Fibroblast of skin of abdomen (primary cell): ENCODE results near the gene TSPO.

ENCODE experiments used
- DNase-seq: peaks from one replicate; pipeline ENCODE4 v3.0.0-alpha.2; 2013

TSPO gene

DNA sequence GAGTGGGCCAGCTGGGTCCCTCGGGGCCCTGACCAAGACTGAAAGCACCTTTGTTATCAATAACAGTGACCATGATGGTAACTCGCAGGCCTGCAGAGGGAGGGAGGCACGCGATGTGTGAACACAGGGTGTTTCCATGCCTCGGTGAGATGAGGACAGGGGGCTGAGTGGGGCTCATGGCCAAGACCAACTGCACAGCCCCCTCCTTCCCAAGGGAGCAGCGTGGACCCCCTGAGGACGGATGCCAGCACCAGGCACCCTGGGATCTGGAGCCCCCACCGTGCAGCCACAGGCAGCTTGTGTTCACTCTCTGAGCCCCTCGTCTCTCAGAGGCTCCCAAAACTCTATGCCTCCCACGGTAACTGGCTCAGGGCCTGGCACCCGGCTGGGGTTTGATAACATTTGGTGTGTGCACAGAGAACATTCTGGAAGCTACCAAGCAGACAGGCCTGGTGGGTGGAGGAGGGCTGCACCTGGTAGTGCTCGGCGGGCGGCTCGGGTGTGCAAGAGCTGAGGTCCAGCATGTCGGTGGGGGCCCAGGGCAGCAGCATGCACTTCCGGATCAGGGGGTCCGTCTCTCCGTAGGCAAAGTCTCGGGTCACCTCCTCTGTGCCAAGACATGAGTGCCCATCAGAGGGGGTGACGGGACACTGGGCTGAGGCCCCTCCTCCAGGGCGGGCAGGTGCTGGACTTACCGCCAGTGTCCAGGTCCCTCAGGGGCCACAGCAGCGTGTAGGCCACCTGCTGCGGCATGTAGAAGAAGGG lies 28.0 kb downstream of the TSPO start:
- DNase-seq = no peak

DNA sequence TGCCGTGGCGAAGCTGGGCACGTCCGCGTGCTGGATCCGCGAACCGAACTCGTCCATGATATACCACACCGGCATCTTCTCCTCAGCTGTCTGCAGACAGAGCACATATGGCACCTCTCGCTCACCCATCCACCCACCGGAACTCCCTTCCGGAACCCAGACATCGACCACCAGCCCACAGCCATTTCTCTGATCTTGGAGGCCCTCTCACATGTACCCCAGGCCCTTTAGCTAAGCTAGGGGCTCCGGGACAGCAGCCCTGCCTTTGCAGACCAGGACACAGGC lies 28.5 kb downstream of the TSPO start:
- no peak for DNase-seq

- no peak for DNase-seq
These were observed 29.3 kb downstream of the TSPO start for GRCh38 chr22:43180670-43181069.

GRCh38 chr22:43181321-43182076 lies 30.1 kb downstream of the TSPO start:
- DNase-seq = no peak

GRCh38 chr22:43182118-43182517 lies 30.8 kb downstream of the TSPO start:
- DNase-seq = no peak

DNA sequence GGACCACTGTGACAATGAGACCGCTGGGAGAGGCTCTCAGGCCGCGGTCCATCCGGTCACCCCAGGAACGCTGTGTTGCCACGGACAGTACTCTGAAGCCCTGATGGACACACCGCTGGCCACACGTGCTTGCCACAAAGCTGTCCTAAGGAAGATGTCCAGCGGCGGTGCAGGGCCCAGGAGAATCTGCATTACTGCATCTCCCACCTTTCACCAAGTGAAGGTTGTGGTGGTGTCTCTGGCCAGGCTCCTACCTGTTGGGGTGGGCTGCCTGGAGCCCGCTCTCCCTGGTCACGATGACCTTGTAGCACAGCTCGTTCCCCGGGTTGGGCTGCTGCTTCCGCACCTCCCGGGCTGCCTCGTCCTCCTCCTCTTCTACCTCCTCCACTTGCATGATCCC lies 31.4 kb downstream of the TSPO start:
- DNase-seq = no peak

DNA sequence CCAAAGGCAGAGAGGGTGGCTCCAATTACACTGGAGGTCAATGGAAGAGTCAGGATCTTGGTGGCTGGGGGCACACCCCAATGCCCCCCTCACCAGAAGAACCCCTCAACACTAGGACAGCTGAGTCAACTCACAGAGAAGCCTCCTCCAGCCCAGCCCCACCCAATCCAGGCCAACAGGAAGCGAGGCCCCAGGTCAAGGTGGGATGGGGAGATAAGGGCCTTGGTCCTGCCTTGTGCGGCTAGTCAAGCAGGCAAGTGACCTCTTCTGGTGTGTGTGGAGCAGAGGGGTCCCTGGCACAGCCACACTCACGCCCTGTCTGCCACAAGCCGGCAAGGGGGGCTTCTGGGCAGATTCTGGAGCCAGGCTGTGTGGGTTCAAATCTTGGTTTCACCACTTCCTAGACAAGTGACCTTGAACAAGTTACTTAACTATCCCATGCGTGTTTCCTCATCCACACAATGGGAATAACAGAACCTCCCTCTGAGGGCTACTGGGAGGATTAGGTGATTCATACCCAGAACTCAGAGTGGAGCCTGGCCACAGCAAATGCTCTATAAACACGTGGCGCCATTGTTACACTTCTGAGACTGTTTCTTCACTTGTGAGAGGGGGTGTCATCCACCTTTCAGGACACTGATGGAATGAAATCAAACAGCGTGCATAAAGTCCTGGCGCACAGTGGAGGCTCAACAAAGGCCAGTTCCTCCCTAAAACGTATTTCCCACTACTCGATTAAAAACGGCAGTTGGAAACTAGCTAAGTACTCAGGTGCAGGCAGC lies 32.3 kb downstream of the TSPO start:
- DNase-seq = no peak

- no peak for DNase-seq
These were observed 34.5 kb downstream of the TSPO start for GRCh38 chr22:43185860-43186261.

- DNase-seq = peak; percentile 64
These were observed 35.2 kb downstream of the TSPO start, which contains the start of gene TTLL12 for GRCh38 chr22:43186272-43187170. TTLL12 (minus strand) TSS chr22:43187134; CDS start chr22:43187069, 65 bp downstream.

DNA sequence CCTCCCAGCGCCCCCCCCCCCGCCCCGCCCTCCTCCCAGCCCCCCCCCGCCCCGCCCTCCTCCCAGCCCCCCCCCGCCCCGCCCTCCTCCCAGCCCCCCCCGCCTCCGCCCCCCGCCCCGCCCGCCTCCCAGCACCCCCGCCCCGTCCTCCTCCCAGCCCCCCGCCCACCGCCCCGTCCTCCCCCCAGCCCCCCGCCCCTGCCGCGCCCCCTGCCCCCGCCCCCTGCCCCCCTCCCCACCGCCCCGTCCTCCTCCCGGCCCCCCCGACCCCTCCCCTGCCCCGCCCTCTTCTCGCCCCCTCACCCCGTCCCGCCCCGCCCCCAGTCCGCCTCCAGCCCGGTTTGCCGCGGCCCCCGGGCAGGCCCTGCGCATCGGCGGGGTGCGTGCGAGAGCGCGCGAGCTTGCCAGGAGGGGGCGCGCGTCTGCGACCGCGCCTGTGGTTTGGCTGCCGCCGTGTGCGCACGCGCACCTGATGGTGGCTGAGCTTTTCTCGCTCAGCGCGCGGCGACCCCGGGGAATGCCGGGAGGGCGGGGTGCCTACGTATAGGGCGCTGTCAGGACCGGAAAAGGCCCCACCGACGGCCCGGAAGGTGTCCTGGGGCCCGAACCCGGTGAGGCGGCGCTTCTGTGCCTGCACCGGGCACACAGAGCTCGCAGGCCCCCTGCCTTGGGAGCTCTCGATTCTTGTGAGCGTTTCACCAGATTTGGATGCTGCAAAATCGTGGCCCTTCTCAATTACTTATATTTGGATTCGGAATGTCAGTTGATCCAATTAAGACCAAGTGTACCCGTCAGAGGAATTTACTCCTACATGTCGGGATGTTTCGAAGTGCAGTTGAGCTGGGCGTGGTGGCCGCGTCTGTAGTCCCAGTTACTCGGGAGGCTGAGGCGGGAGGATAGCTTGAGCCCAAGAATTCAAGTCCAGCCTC lies 36.1 kb downstream of the TSPO start:
- DNase-seq = peak; percentile 95

- no peak for DNase-seq
These were observed 37.6 kb downstream of the TSPO start for GRCh38 chr22:43188829-43189545.

GRCh38 chr22:43191831-43192230 lies 40.5 kb downstream of the TSPO start:
- no peak for DNase-seq

- peak; percentile 28 for DNase-seq
These were observed 46.0 kb downstream of the TSPO start for GRCh38 chr22:43197271-43197941.

GRCh38 chr22:43198126-43198525 lies 46.8 kb downstream of the TSPO start:
- DNase-seq = no peak

DNA sequence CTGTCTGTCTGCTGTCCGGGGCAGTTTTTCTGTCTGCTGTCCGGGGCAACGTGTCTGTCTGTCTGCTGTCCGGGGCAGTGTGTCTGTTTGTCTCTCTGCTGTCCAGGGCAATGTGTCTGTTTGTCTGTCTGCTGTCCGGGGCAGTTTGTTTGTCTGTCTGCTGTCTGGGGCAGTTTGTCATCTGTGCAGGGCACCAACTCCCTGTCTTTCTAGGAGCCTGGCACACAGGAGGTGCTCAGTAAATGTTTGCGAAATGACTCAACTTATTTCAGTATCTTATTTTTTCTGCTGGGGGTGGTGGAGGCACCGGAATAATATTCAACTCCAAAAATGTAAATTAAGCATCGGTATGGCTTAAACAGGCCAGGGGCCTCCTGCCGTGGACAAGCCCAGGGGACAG lies 47.6 kb downstream of the TSPO start:
- DNase-seq = no peak

DNA sequence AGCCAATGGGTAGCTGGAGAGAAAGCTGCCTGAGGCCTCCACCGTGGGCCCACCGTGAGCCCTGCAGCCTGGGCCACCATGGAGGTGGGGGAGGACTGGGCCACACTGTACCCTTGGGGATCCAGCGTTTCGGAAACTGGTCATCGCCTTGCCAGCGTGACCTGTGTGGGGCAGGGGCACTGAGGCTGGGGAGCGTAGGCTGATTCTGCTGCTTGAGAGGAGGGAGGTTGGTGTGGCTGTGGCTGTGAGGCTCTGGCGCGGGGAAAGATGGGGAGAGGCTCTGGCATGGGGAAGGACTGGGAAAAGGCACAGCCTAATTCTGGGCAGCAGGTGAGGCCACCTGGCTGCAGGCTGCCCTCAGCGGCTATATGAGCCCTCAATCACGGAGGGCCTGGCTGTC lies 48.2 kb downstream of the TSPO start:
- no peak for DNase-seq

DNA sequence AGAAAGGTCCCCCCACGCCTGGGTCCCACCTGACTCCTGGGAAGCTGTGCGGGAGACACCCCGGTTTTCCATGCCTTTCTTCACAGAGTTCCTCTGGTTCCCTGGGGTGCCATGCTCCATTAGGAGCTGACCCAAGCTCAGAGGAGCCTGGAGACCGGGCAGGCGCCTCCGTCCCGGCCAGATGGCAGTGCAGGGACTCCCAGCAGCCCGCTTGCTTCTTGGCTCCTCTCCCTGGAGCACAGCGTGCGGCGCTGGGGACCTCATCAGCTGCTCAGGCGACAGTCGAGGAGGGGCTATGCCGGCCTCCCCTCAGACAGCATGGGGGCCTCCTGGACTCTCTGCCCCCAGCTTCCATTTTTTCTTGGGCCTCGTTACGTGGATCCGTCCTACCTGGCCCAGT lies 48.7 kb downstream of the TSPO start:
- no peak for DNase-seq

GRCh38 chr22:43200555-43200954 lies 49.2 kb downstream of the TSPO start:
- DNase-seq = no peak

GRCh38 chr22:43201486-43202219 lies 50.3 kb downstream of the TSPO start:
- DNase-seq = no peak
